K562 (cell line): ENCODE results near the gene AKNA.

ENCODE experiments used
- EHMT2 ChIP-seq: fragments of 450-650 bp; IDR thresholded peaks from 2 replicates; pipeline ENCODE4 v1.6.1; 2018; ENCODE audit warnings: antibody characterized with exemption
- MXI1 ChIP-seq: IDR thresholded peaks from 2 replicates; pipeline ENCODE4 v1.6.1; 2011; ENCODE audit warnings: low read depth, mild to moderate bottlenecking, improper control_type of control experiment, low read length
- YY1 ChIP-seq, 3 experiments: IDR thresholded peaks; 2 replicates each; pipeline ENCODE4 v1.6.1; 2011; ENCODE audit warnings: low read length in 2 of 3, mild to moderate bottlenecking in 2 of 3, moderate library complexity in 2 of 3, borderline replicate concordance in 1 of 3, control low read depth in 1 of 3, low read depth in 1 of 3; ENCODE audit not compliant: insufficient read depth in 3 of 3, insufficient replicate concordance in 2 of 3, control insufficient read depth in 1 of 3, insufficient read length in 1 of 3; ENCODE audit errors: extremely low read depth in 1 of 3
- ZBTB17 ChIP-seq: fragments of 450-650 bp; formaldehyde crosslinking; IDR thresholded peaks from 2 replicates; pipeline ENCODE4 v1.4.0; 2020; ENCODE audit warnings: mild to moderate bottlenecking
- ZNF639 ChIP-seq, 2 experiments: fragments of 200-800 bp in 1 of 2; sonication (Bioruptor generic) in 1 of 2; sonication (generic) in 1 of 2; formaldehyde crosslinking in 1 of 2; IDR thresholded peaks in 1 of 2; conservative IDR thresholded peaks in 1 of 2; 2 replicates each; pipeline versions ENCODE4 v1.5.0 to v1.6.1; 2016 to 2020; ENCODE audit warnings: missing compliant biosample characterization in 1 of 2, missing genetic modification characterization in 1 of 2, missing genetic modification reagents in 1 of 2
- TF ChIP-seq, protein P1 (sequence below), 2 experiments: fragments of 450-650 bp; formaldehyde crosslinking in 1 of 2; IDR thresholded peaks; 2 replicates each; pipeline versions ENCODE4 v1.4.0 to v1.6.1; 2014 to 2020; ENCODE audit warnings: mild to moderate bottlenecking in 2 of 2, borderline replicate concordance in 1 of 2, low read depth in 1 of 2
- TF ChIP-seq, protein P2 (sequence below): sonication (generic); formaldehyde crosslinking; IDR thresholded peaks from 2 replicates; pipeline ENCODE4 v1.5.0; 2020; ENCODE audit warnings: missing genetic modification reagents
- TF ChIP-seq, protein P3 (sequence below), 3 experiments: IDR thresholded peaks in 2 of 3; conservative IDR thresholded peaks in 1 of 3; 2 replicates each; pipeline ENCODE4 v1.5.1; 2011 to 2012; ENCODE audit warnings: low read length in 3 of 3, mild to moderate bottlenecking in 3 of 3, control low read depth in 2 of 3, improper control_type of control experiment in 1 of 3, inconsistent platforms in 1 of 3, low read depth in 1 of 3, mixed read lengths in 1 of 3, moderate library complexity in 1 of 3; ENCODE audit not compliant: insufficient read depth in 2 of 3

GRCh38 chr9:114288193-114289091 is 99.3 kb downstream of the AKNA start:
- TF ChIP-seq ZNF639 (CRISPR knock-in tag; conservative IDR thresholded peaks at IDR 0.05 in 1 of 2, IDR thresholded peaks at IDR 0.05 in 1 of 2) (no peak), ZBTB17 (CRISPR knock-in tag) (no peak), YY1 (IDR thresholded peaks at IDR 0.05; ENCODE audit: borderline replicate concordance in 1 of 3, control insufficient read depth in 1 of 3, extremely low read depth in 1 of 3, insufficient read depth in 3 of 3, insufficient read length in 1 of 3, insufficient replicate concordance in 2 of 3, low read depth in 1 of 3, low read length in 2 of 3) (no peak), EHMT2 (no peak), MXI1 (no peak)
- TF ChIP-seq, protein P1, sequence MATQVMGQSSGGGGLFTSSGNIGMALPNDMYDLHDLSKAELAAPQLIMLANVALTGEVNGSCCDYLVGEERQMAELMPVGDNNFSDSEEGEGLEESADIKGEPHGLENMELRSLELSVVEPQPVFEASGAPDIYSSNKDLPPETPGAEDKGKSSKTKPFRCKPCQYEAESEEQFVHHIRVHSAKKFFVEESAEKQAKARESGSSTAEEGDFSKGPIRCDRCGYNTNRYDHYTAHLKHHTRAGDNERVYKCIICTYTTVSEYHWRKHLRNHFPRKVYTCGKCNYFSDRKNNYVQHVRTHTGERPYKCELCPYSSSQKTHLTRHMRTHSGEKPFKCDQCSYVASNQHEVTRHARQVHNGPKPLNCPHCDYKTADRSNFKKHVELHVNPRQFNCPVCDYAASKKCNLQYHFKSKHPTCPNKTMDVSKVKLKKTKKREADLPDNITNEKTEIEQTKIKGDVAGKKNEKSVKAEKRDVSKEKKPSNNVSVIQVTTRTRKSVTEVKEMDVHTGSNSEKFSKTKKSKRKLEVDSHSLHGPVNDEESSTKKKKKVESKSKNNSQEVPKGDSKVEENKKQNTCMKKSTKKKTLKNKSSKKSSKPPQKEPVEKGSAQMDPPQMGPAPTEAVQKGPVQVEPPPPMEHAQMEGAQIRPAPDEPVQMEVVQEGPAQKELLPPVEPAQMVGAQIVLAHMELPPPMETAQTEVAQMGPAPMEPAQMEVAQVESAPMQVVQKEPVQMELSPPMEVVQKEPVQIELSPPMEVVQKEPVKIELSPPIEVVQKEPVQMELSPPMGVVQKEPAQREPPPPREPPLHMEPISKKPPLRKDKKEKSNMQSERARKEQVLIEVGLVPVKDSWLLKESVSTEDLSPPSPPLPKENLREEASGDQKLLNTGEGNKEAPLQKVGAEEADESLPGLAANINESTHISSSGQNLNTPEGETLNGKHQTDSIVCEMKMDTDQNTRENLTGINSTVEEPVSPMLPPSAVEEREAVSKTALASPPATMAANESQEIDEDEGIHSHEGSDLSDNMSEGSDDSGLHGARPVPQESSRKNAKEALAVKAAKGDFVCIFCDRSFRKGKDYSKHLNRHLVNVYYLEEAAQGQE (IDR thresholded peaks at IDR 0.05; ENCODE audit: borderline replicate concordance) = no peak
- TF ChIP-seq, protein P1 (CRISPR knock-in tag; IDR thresholded peaks at IDR 0.05; ENCODE audit: low read depth) = no peak
- TF ChIP-seq, protein P2, sequence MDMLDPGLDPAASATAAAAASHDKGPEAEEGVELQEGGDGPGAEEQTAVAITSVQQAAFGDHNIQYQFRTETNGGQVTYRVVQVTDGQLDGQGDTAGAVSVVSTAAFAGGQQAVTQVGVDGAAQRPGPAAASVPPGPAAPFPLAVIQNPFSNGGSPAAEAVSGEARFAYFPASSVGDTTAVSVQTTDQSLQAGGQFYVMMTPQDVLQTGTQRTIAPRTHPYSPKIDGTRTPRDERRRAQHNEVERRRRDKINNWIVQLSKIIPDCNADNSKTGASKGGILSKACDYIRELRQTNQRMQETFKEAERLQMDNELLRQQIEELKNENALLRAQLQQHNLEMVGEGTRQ = no peak
- TF ChIP-seq, protein P3, sequence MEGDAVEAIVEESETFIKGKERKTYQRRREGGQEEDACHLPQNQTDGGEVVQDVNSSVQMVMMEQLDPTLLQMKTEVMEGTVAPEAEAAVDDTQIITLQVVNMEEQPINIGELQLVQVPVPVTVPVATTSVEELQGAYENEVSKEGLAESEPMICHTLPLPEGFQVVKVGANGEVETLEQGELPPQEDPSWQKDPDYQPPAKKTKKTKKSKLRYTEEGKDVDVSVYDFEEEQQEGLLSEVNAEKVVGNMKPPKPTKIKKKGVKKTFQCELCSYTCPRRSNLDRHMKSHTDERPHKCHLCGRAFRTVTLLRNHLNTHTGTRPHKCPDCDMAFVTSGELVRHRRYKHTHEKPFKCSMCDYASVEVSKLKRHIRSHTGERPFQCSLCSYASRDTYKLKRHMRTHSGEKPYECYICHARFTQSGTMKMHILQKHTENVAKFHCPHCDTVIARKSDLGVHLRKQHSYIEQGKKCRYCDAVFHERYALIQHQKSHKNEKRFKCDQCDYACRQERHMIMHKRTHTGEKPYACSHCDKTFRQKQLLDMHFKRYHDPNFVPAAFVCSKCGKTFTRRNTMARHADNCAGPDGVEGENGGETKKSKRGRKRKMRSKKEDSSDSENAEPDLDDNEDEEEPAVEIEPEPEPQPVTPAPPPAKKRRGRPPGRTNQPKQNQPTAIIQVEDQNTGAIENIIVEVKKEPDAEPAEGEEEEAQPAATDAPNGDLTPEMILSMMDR (IDR thresholded peaks at IDR 0.05 in 2 of 3, conservative IDR thresholded peaks at IDR 0.05 in 1 of 3; ENCODE audit: insufficient read depth in 2 of 3, low read depth in 1 of 3, low read length in 3 of 3) = no peak
